Activated T-helper 2 cell treated with anti-CD3 and anti-CD28 coated beads, Interferon-gamma antibody, Interleukin-2, Interleukin-4, amounts not matched to agents 10 μg/mL and 5 μg/mL and 100 μg/mL, durations not matched to agents 14 hours and 24 hours and 36 hours (primary cell): ENCODE data around the gene RUNX3. TPM values are rescaled to one million over a fixed set of nuclear protein-coding genes. Genes with fewer than 3 reads are reported as not detected.

ENCODE experiments used
- DNase-seq: peaks from one replicate; pipeline ENCODE4 v3.0.0; 2021; ENCODE audit warnings: low spot score
- H3K27ac Mint-ChIP-seq: one replicate; pipeline ENCODE4 v1.8.0; 2021; ENCODE audit warnings: mixed read lengths
- H3K27me3 Mint-ChIP-seq: one replicate; pipeline ENCODE4 v1.8.0; 2021; ENCODE audit warnings: low read depth, mixed read lengths
- H3K36me3 Mint-ChIP-seq: one replicate; pipeline ENCODE4 v1.8.0; 2021; ENCODE audit warnings: low read depth, mixed read lengths
- H3K4me1 Mint-ChIP-seq: one replicate; pipeline ENCODE4 v1.8.0; 2021; ENCODE audit warnings: low read depth, mixed read lengths
- H3K4me3 Mint-ChIP-seq: one replicate; pipeline ENCODE4 v1.8.0; 2021; ENCODE audit warnings: low read depth, mild to moderate bottlenecking, moderate library complexity, mixed read lengths
- H3K9me3 Mint-ChIP-seq: one replicate; pipeline ENCODE4 v1.8.0; 2021; ENCODE audit warnings: mixed read lengths
- intact Hi-C: fragments of 100-400 bp; cut with micrococcal nuclease; formaldehyde crosslinking; loops from one replicate; pipeline ENCODE4 v1.15.1; 2023
- total RNA-seq: library from RNA; stranded (reverse); gene quantifications from 2 replicates; pipeline ENCODE4 v1.2.3, GENCODE V29; 2022

The RUNX3 gene
- total RNA-seq, 1 donor from 2014 or later, result 129 TPM

DNA sequence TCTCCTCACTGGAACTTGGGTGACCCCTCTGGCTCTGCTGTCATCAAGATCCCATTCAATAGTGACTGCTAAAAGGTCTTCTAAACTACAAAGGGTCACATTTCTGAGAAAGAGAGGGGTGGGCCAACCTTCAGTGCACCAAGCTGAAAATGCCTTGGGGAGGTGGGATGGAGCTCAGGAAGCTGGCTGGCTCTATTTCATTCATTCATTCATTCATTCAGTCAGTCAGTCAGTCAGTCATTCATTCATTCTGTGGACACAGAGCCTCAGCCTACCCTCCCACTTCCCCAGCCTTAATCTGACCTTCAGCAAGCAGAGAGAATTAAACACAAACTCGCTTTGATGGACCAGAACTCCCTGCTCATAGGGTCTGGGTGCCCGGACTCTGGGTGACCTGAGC is 11.7 kb downstream of the RUNX3 start:
- Mint-ChIP-seq H3K9me3 (no peaks in the 10 kb centered on the region), H3K36me3 (peaks cover 85% of the 10 kb centered on the region), H3K27ac (peak overlapping the region; percentile 62), H3K27me3 (no peaks in the 10 kb centered on the region), H3K4me1 (peaks cover 30% of the 10 kb centered on the region), H3K4me3 (no peak overlapping the region)
- no peak for DNase-seq
- intact Hi-C loops, result no loop called here

DNA sequence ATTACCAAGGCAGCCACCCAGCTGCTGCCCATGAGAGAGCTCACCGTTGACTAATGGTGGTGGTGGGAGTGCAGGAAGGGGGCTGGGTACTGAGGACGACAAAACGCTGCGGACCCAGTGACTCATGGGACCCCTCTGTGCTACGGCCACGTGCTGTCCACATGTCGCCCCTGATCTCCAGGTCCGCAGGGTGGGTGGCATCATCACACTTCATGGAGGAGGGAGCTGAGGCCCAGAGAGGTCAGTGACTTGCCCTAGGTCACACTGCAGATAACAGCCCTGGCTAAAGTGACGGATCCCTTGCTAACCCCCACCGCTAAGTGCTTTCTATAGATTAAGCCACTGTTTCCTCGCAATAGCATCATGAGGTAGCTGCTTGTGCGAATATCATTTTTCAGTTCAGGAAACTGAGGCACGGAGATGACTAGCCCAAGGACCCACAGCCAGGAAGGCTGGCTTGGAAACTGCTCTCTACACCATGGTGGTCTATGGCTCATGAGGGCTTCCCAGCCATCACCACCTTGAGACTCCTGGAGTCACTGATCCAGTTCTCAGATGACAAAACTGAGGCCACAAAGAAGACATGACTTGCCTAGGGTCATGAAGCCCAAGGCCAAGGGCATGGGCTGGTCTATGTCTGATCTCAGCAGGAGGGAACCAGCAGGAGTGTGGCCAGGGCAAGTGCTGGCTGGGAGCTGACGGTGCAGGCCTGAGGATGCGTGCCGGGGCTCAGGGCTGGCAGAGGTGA is 12.6 kb downstream of the RUNX3 start:
- Mint-ChIP-seq H3K9me3 (no peaks in the 10 kb centered on the region), H3K27me3 (no peaks in the 10 kb centered on the region), H3K27ac (no peak overlapping the region), H3K36me3 (peaks cover 82% of the 10 kb centered on the region), H3K4me1 (peaks cover 24% of the 10 kb centered on the region), H3K4me3 (no peak overlapping the region)
- no peak for DNase-seq
- intact Hi-C loops, result no loop called here

DNA sequence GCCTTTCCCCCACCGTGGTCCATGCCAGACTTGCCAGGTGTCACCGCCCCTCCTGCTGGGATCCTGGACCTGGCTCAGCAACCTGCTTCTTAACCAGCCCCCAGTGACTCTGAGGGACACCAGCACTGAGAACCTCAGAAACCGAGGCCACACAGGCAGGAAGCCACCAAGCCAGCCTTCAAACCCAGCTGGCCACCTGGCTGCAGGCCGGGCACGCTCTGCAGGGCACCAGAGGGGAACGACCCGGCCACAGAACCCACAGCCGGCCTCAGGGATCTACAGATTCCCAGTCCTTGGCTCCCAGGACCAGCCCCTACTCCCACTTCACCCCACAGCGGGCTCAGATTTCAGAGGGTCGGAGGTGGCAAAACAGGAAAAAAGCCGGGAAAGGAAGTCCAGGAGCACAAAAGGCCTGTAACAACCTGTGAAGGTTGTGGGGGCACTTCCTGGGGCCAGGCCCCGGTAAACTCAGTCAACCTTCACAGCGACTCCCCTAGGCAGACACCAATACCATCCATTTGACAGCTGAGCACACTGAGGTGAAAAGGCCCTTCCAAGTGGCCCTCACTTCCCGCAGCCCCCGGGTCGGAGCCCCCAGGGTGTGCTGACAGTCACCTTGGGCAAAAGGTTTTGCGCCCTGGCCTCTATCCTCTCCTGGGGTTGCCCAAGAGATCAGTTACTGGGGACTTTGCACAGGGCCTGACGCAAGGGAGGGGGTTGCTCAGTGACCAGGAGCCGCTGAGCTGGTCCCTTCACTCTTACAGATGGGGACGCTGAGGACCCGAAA is 14.1 kb downstream of the RUNX3 start:
- no peaks in the 10 kb centered on the region for H3K9me3 Mint-ChIP-seq
- peaks cover 24% of the 10 kb centered on the region for H3K4me1 Mint-ChIP-seq
- peak overlapping the region; percentile 28 for H3K27ac Mint-ChIP-seq
- no peak for DNase-seq
- H3K27me3 Mint-ChIP-seq, result no peaks in the 10 kb centered on the region
- H3K36me3 Mint-ChIP-seq, result peaks cover 82% of the 10 kb centered on the region
- intact Hi-C loops, result no loop called here
- H3K4me3 Mint-ChIP-seq, result no peak overlapping the region

DNA sequence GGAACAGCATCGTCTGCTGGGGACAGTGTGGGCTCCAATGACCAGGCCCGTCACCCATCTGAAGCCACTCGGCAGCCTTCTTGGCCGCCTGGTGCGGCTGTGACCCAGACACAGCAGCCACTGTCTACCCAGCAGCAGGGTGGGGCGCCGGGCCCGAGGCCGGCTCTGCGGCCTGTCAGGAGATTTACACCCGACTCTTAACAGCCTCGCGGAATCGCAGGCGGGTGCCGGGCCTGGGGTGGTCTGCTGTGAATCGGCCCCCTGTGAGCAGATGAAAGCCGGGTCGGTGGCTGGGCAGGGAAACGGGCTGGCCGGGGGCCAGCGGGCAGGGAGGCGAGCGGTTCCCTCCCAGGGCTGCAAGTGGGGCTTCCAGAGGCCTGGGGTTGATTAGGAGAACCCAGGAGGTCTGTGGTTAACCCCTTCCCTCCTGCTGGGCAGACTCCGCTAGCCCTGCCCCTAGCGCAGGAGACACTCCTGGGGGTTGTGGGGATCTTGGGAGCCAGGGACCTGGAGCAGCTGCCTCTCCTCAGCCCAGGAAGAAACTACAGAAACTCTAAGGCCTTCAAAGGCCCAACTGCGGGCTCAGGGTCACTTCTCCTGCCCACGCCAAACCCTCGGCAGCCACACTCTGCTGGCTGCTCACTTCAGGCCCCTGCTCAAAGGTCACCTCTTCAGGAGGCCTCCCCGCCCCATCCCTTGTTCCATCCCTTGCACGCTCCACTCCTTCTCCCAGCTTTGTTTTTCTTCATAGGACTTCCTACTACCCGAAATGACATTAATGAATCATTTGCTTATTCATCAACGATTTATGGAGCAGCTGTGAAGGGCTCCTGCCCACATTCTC is 15.6 kb downstream of the RUNX3 start:
- H3K4me1 Mint-ChIP-seq, result peaks cover 11% of the 10 kb centered on the region
- H3K27ac Mint-ChIP-seq, result peak overlapping the region; percentile 65
- H3K27me3 Mint-ChIP-seq, result no peaks in the 10 kb centered on the region
- intact Hi-C loops, result no loop called here
- H3K9me3 Mint-ChIP-seq, result no peaks in the 10 kb centered on the region
- H3K4me3 Mint-ChIP-seq, result no peak overlapping the region
- DNase-seq, result no peak
- peaks cover 78% of the 10 kb centered on the region for H3K36me3 Mint-ChIP-seq

DNA sequence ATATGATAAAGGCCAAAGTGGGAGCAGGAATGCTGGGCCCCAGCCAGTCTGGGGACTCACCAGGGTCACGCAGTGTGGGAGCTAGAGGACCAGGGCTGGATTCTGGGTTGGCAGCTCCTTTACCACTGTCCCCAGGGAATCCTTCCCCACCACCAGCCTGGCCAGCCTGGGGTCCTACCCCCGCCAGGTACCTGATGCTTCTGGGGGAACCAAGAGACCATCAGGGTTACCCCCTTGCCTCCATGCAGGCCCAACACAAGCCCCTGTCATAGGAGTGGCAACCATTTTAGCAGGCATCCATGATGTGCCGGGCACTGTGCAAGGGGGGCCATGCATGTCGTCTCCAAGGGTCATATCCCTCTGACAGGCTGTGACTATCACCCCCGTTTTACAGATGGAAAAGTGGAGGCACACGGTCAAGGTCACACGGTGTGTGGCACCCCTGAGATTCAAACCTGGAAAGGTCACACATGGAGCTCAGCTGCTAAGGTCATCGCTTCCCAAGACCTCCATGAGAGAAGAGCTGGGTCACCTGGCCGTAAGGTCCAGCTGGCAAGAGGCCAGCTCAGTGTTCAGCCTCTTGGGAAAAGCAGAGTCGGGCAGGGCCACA is 16.4 kb downstream of the RUNX3 start:
- Mint-ChIP-seq H3K4me1 (peaks cover 11% of the 10 kb centered on the region), H3K27ac (no peak overlapping the region), H3K4me3 (no peak overlapping the region), H3K9me3 (no peaks in the 10 kb centered on the region), H3K27me3 (no peaks in the 10 kb centered on the region), H3K36me3 (peaks cover 79% of the 10 kb centered on the region)
- intact Hi-C loops, result no loop called here
- DNase-seq, result no peak

DNA sequence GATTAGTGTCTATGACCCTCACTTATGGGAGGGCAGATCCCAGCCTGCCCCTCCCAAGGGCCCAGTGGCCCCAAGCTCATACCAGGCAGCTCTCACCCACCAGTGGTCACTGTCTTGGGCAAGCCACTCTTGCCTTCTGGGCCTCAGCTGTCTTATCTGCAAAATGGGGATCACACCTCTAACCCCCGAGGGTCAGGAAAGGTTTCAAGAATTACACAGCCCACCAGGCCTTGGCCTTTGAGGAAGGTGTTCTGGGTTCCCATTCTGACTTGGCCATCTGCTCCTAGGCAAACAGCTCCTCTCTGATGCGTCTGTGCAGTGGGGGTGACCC is 16.8 kb downstream of the RUNX3 start:
- DNase-seq, result no peak
- H3K27me3 Mint-ChIP-seq, result no peaks in the 10 kb centered on the region
- H3K27ac Mint-ChIP-seq, result no peak overlapping the region
- H3K9me3 Mint-ChIP-seq, result no peaks in the 10 kb centered on the region
- peaks cover 11% of the 10 kb centered on the region for H3K4me1 Mint-ChIP-seq
- intact Hi-C loops, result no loop called here
- peaks cover 79% of the 10 kb centered on the region for H3K36me3 Mint-ChIP-seq
- no peak overlapping the region for H3K4me3 Mint-ChIP-seq

DNA sequence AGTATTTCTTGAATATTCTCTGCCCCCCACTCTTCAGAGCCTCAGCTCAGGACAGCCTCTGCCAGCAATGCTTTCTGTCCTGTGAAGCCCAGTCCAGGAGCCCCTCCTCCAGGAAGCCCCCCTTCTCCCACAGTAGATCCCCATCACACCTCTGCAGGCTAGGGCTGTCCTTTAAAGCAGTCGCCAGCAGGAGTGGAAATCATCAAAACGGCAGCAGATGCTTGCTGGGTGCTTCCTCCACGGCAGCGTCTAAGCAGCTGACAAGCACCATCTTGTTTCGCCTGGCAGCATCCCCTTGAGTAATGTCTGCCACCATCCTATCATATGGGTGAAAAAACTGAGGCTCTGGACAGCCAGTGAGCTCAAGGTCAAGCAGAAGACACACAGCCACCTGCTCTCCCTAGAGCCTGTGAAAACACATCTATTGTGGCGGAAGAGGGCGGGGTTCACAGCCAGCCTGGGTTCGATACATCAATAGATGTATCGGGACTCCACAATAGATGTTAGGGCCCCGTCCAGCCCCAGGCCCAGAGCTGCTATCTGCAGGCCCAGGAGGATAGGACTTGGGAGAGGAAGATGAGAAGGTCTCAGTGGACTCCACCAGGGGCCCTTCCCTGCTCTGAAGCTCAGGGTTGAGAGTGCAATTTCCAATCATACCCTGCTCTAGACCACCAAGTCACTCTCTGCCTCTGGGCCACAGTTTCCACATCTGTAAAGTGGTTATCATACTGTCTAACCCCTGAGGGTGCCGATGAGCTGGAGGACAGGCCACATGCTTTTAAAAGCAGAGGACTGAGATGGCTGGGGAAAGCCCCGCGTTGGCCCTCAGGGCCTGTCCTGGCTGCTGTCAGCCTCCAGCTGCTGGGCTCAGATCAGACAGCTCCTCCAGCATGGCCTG is 17.5 kb downstream of the RUNX3 start:
- H3K4me3 Mint-ChIP-seq, result no peak overlapping the region
- peaks cover 79% of the 10 kb centered on the region for H3K36me3 Mint-ChIP-seq
- peaks cover 14% of the 10 kb centered on the region for H3K4me1 Mint-ChIP-seq
- peak overlapping the region; percentile 65 for H3K27ac Mint-ChIP-seq
- intact Hi-C loops, result no loop called here
- no peak for DNase-seq
- H3K27me3 Mint-ChIP-seq, result no peaks in the 10 kb centered on the region
- no peaks in the 10 kb centered on the region for H3K9me3 Mint-ChIP-seq

DNA sequence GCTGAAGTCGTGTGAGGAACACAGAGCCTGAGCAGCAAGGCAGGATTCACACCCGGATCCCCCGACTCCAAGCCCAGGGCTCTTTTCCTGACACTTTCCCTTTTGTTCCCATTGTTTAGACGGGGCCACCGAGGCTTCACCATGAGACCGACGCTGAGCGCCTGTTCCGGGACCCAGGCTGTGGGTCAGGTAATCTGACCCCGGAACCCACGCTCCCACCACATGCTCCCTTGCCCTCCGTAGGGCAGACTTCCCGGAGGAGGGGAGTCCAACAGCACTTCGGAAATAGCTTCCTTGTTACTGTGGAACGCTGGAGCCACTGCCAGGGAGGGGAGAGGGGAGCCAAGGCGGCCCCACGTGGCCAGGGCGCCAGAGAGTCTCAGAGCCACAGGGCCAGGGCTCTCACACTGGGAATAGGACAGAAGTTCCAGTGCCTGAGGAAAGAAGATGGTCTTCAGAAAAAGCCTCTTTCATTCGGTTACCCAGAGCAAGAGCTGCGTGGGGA is 18.4 kb downstream of the RUNX3 start:
- H3K36me3 Mint-ChIP-seq, result peaks cover 77% of the 10 kb centered on the region
- peaks cover 14% of the 10 kb centered on the region for H3K4me1 Mint-ChIP-seq
- intact Hi-C loops, result no loop called here
- H3K9me3 Mint-ChIP-seq, result no peaks in the 10 kb centered on the region
- no peaks in the 10 kb centered on the region for H3K27me3 Mint-ChIP-seq
- no peak for DNase-seq
- peak overlapping the region; percentile 82 for H3K27ac Mint-ChIP-seq
- no peak overlapping the region for H3K4me3 Mint-ChIP-seq

DNA sequence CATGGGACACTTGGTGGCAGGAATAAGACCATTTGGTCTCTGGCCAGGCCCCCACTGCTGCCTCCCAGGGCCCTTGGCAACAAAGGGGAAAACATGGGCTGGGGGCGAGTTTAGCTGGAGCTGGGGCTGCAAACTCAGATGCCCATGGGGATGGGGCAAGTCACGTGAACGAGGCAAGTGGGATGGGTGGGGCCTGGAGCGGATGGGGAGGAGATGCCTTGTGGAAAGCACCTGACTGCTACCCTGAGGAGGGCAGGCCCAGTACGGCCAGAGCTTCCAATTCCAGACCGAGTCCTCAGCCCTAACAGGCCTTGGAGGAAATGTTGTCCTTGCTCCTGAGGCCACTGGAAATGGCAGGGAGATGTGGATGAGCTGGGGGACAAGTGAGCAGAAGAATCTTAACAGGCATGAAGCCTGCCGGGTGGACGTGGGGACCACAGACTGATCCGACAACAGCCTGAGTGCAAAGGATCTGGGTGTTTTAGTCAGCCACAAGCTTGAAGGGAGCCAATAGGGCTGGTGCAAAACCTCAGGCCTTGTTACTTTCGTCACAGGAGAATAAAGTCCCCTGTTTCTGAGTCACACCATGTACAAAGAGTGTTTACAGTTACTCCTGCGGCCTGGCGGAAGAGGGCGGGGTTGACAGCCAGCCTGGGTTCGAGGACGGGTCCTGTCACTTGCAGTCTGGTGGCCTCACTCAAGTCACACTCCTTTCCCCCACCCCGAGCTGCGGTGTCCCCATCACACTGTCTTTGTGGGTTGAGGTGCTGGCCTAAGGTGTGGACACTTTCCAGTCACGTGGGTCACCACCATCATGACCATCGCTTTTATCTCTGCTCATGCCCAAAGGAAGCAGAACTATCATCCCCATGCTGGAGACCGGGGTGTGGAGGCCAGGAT is 19.1 kb downstream of the RUNX3 start:
- DNase-seq, result peak; percentile 49
- intact Hi-C loops, result no loop called here
- peak overlapping the region; percentile 82 for H3K27ac Mint-ChIP-seq
- no peaks in the 10 kb centered on the region for H3K9me3 Mint-ChIP-seq
- H3K27me3 Mint-ChIP-seq, result no peaks in the 10 kb centered on the region
- H3K4me1 Mint-ChIP-seq, result peaks cover 14% of the 10 kb centered on the region
- H3K4me3 Mint-ChIP-seq, result no peak overlapping the region
- H3K36me3 Mint-ChIP-seq, result peaks cover 77% of the 10 kb centered on the region

DNA sequence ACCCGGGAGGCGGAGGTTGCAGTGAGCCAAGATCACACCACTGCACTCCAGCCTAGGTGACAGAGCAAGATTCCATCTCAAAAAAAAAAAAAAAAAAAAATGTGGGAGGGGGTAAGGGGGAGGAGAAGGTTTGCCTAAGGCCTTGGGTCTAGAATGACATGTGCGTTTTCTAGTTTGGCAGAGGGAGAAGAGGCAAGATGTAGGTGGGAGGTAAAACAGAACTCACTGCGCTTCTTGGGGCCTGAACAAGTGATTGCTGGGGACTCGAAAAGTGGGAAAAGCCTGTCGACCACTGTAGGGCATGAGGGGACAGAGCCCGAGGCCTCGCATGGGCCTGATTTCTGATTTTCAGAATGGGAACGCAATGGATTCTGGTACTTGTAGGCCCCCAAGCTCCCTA is 19.9 kb downstream of the RUNX3 start:
- intact Hi-C loops, result no loop called here
- DNase-seq, result no peak
- Mint-ChIP-seq H3K9me3 (no peaks in the 10 kb centered on the region), H3K27me3 (no peaks in the 10 kb centered on the region), H3K4me3 (no peak overlapping the region), H3K27ac (peak overlapping the region; percentile 33), H3K36me3 (peaks cover 79% of the 10 kb centered on the region), H3K4me1 (peaks cover 12% of the 10 kb centered on the region)

DNA sequence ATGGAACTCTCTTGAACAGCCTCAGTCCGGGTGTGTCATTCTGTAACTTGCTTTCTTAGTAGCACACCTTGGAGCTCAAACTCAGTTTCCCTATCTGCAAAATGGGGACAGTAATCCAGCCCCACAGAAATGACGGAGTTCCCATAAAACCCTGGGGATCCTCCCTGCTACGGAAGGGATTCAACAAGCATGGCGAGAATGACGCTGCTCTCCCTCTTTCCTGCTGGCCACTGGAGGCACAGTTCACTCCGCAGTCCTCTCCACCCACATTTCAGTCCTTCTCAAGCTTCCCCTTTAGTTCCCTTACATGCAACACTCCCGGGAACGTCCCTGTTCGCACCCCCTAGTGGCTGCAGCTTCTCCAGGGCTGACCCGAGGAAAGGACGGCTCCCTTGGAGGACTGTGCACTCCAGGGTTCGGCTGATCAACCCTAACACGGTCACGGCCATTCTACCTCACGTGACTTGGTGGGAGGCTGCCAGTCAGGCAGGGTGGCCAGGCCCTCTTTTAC is 20.6 kb downstream of the RUNX3 start:
- H3K36me3 Mint-ChIP-seq, result peaks cover 77% of the 10 kb centered on the region
- H3K4me3 Mint-ChIP-seq, result no peak overlapping the region
- H3K4me1 Mint-ChIP-seq, result peaks cover 8% of the 10 kb centered on the region

More for the DNA sequence above, 20.6 kb downstream of the RUNX3 start:
- DNase-seq, result no peak
- intact Hi-C loops, result no loop called here
- Mint-ChIP-seq H3K27me3 (no peaks in the 10 kb centered on the region), H3K9me3 (no peaks in the 10 kb centered on the region), H3K27ac (no peak overlapping the region)
